ENCODE results near the gene AKAP8L. TPM values are rescaled to one million over a fixed set of nuclear protein-coding genes. Genes with fewer than 3 reads are reported as not detected.

Gene AKAP8L
- total RNA-seq, 2 experiments from 2014 or later, result 127 to 140 TPM

DNA sequence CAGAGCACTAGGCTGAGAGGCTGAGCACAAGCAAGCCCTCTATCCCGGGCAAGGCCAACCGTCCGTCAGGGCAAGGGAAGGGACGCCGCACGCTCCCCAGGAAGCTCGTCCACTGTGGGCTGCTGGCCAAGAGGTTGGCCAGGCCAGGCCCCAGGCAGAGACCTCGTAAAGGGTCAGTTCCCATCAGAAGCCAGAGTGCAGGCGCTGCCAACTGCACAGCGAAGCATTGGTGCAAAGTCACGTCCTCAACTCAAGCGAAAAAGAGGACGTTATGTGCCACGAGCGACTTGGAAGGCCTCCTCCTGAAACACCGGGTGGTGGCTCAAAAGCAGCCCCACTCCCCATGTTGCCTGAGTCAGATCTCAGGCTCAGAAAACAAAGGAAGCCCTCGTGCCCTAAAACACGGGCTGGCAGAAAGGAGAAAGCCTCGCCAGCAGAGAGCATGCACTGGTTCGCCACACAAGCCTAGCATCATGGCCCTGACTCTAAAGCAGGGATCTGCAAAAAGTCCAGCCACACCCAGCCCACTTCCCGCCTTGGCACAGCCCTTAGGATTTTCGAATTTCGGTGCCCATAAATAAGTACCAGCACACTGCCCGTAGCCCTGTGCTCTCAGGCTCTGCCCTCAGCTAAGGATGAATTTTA, 43.9 kb downstream of the AKAP8L start:
- H3K27ac Mint-ChIP-seq, result no peak overlapping the region

GRCh38 chr19:15374105-15374651, 44.6 kb downstream of the AKAP8L start:
- Mint-ChIP-seq H3K9me3 (no peaks in the 10 kb centered on the region), H3K27ac (no peak overlapping the region), H3K4me3 (no peak overlapping the region), H3K4me1 (ENCODE audit: low read depth) (peaks cover 37% of the 10 kb centered on the region), H3K36me3 (ENCODE audit: low read depth) (peaks cover 21% of the 10 kb centered on the region), H3K27me3 (ENCODE audit: low read depth) (no peaks in the 10 kb centered on the region)
- CTCF ChIA-PET, result no interaction called here
- intact Hi-C loops (cut with micrococcal nuclease), result loop anchor here (10.0 kb wide), 1 partner anchor 199 kb away; no protein-coding TSS in a partner anchor
- DNase-seq, result no peak

More for the DNA sequence above, 43.9 kb downstream of the AKAP8L start:
- no peak for DNase-seq
- Mint-ChIP-seq H3K4me3 (no peak overlapping the region), H3K36me3 (ENCODE audit: low read depth) (peaks cover 21% of the 10 kb centered on the region), H3K4me1 (ENCODE audit: low read depth) (peaks cover 37% of the 10 kb centered on the region), H3K9me3 (no peaks in the 10 kb centered on the region), H3K27me3 (ENCODE audit: low read depth) (no peaks in the 10 kb centered on the region)
- intact Hi-C loops (cut with micrococcal nuclease), result loop anchor here (5.0 to 10.0 kb wide), 2 partner anchors 200 to 683 kb away; partner anchors contain the start of gene ZNF333
- CTCF ChIA-PET, result no interaction called here

DNA sequence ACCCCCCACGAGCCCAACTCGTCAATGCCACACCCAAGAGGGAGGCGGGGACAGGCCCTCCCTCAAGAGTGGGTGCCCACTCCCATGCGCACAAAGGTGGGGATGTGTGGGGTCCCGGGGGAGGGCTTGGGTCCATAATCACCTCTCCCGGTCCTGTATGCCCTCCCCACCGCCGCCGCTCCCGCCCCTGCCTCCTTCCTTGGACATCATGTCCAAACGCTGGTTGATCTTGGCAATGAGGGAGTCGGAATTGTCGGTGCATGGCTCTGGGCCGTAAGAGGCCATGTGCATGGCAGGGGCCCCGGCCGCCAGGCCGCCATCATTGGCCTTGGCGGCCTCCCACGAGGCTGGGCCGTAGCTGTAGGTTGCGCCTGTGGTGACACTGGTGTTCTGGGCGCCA, 45.1 kb downstream of the AKAP8L start:
- CTCF ChIA-PET, result no interaction called here
- peaks cover 25% of the 10 kb centered on the region for H3K36me3 Mint-ChIP-seq (ENCODE audit: low read depth)
- no peak overlapping the region for H3K4me3 Mint-ChIP-seq

DNA sequence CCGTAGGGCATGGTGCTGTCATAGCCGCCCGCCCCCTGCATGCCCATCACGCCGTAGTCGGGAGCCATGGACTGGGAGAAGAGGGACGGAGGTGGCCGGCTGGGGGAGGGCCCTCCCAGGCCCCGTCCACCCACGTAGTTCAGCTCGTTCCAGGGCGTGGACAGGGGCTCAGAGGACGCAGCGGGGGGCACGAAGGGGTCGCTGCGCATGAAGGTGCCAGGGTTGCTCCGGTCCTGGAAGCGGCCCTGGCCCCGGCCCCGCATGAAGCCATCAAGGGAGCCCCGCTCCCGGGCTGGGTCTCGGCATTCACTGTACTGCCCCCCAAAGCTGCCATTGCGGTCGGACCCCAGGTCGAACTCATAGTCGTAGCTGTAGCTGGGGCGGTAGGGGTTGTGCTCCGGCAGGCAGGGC, 45.9 kb downstream of the AKAP8L start:
- no peaks in the 10 kb centered on the region for H3K27me3 Mint-ChIP-seq (ENCODE audit: low read depth)
- no peak overlapping the region for H3K27ac Mint-ChIP-seq

More for the DNA sequence above, 45.1 kb downstream of the AKAP8L start:
- Mint-ChIP-seq H3K27ac (no peak overlapping the region), H3K27me3 (ENCODE audit: low read depth) (no peaks in the 10 kb centered on the region), H3K4me1 (ENCODE audit: low read depth) (peaks cover 37% of the 10 kb centered on the region), H3K9me3 (no peaks in the 10 kb centered on the region)
- DNase-seq, result no peak
- intact Hi-C loops (cut with micrococcal nuclease), result loop anchor here (10.0 kb wide), 1 partner anchor 199 kb away; no protein-coding TSS in a partner anchor

GRCh38 chr19:15372470-15372869, 46.3 kb downstream of the AKAP8L start:
- H3K27me3 Mint-ChIP-seq (ENCODE audit: low read depth), result no peaks in the 10 kb centered on the region
- no peak for DNase-seq
- H3K4me1 Mint-ChIP-seq (ENCODE audit: low read depth), result peaks cover 27% of the 10 kb centered on the region
- intact Hi-C loops (cut with micrococcal nuclease), result loop anchor here (10.0 kb wide), 1 partner anchor 198 kb away; no protein-coding TSS in a partner anchor
- H3K9me3 Mint-ChIP-seq, result no peaks in the 10 kb centered on the region
- CTCF ChIA-PET, result no interaction called here
- peaks cover 25% of the 10 kb centered on the region for H3K36me3 Mint-ChIP-seq (ENCODE audit: low read depth)
- no peak overlapping the region for H3K27ac Mint-ChIP-seq
- no peak overlapping the region for H3K4me3 Mint-ChIP-seq

More for the DNA sequence above, 45.9 kb downstream of the AKAP8L start:
- H3K9me3 Mint-ChIP-seq, result no peaks in the 10 kb centered on the region
- peaks cover 22% of the 10 kb centered on the region for H3K36me3 Mint-ChIP-seq (ENCODE audit: low read depth)
- peaks cover 32% of the 10 kb centered on the region for H3K4me1 Mint-ChIP-seq (ENCODE audit: low read depth)
- H3K4me3 Mint-ChIP-seq, result no peak overlapping the region
- CTCF ChIA-PET, result no interaction called here
- intact Hi-C loops (cut with micrococcal nuclease), result loop anchor here (10.0 kb wide), 1 partner anchor 198 kb away; no protein-coding TSS in a partner anchor
- DNase-seq, result no peak

DNA sequence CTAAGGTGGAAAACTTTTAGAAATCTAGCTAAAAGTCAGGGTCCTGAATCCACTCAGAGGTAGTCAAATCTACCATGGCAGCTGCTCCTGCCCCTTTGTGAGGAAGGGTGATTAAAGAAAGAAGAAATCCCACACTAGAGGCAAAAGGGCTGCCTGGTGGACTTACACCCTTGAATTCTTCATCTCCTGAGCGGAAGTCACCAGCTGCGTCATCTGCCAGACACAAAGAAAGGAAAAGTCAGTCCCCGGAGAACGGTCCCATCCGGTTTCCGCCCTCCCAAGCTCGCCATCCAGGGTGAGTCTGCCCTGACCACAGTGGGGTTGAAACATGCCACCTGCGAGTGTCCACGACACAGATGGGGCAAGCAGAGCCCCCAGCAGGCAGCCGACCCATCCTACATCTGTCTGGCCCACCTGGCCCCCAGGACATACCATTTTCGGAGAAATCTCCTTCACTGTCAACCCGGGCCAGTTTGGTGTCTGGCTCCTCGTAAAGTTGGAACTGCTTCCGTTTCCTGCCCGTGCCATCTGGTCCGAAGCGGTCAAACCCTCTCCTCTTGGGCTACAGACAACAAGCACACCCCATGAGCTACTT, 46.9 kb downstream of the AKAP8L start:
- Mint-ChIP-seq H3K27me3 (ENCODE audit: low read depth) (no peaks in the 10 kb centered on the region), H3K27ac (peak overlapping the region; percentile 41), H3K36me3 (ENCODE audit: low read depth) (peaks cover 25% of the 10 kb centered on the region), H3K9me3 (no peaks in the 10 kb centered on the region), H3K4me1 (ENCODE audit: low read depth) (peaks cover 23% of the 10 kb centered on the region), H3K4me3 (no peak overlapping the region)
- intact Hi-C loops (cut with micrococcal nuclease), result loop anchor here (10.0 kb wide), 1 partner anchor 197 kb away; no protein-coding TSS in a partner anchor
- no peak for DNase-seq
- CTCF ChIA-PET, result no interaction called here

- CTCF ChIA-PET, result no interaction called here
- Mint-ChIP-seq H3K27me3 (ENCODE audit: low read depth) (no peaks in the 10 kb centered on the region), H3K27ac (no peak overlapping the region), H3K4me3 (no peak overlapping the region), H3K4me1 (ENCODE audit: low read depth) (peaks cover 18% of the 10 kb centered on the region), H3K36me3 (ENCODE audit: low read depth) (peaks cover 26% of the 10 kb centered on the region), H3K9me3 (no peaks in the 10 kb centered on the region)
- DNase-seq, result no peak
- intact Hi-C loops (cut with micrococcal nuclease), result loop anchor here (10.0 kb wide), 1 partner anchor 196 kb away; no protein-coding TSS in a partner anchor
Measured at GRCh38 chr19:15371119-15371518, 47.7 kb downstream of the AKAP8L start.

DNA sequence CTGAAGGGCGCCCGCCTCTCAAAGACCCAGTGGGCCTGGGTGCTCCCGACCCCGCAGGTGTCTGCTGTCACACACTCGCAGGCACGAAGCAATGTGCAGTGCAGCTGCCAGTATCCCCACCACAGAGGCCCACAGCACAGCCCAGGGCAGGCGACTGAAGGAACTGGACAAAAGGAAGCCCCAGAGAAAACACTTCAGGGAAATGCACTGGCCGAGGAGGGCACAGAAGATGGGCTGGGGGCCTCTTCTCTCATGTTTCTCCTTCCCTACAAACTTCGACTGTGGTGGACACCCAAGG, 49.2 kb downstream of the AKAP8L start:
- peaks cover 29% of the 10 kb centered on the region for H3K36me3 Mint-ChIP-seq (ENCODE audit: low read depth)
- no peaks in the 10 kb centered on the region for H3K9me3 Mint-ChIP-seq
- peaks cover 8% of the 10 kb centered on the region for H3K4me1 Mint-ChIP-seq (ENCODE audit: low read depth)
- DNase-seq, result no peak
- peak overlapping the region; percentile 41 for H3K27ac Mint-ChIP-seq
- H3K4me3 Mint-ChIP-seq, result no peak overlapping the region
- CTCF ChIA-PET, result no interaction called here
- no peaks in the 10 kb centered on the region for H3K27me3 Mint-ChIP-seq (ENCODE audit: low read depth)
- intact Hi-C loops (cut with micrococcal nuclease), result no loop called here

DNA sequence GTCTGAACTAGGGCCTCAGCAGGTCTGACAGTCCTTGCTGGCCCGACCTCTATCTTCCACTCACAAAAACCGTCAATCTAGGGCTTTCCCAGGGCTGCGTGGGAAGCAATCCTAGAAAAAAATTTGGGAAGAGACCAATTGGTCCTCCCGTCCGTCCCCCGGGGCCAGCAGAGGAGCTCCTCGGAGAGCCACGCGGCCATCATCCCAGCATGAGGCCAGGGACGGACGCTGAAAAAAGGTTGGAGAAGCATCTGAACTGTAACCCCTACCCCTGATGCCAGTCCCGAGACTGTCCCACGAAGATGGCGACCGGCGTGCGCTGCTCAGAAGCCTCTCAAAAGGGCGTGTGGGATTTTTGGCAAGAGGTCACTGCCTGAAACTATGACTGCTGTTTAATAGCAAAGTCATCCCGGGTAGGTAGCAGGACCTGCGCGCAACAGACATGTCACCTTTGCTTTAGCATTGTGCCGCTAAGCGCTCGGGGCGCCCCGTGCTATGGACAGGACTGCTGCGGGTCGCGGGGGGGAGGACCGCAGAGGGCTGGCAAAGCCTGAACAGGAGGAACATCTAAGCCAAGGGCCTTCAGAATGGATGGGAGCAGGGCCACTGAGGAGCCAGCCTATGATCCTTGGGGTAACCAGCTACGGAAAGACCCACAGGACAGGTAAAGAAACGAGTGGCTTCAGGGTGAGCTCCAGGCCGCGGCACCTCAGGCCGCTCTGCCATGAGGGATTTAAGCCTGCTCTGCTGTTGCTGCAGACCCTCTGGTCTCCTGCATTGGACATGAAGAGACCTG, 49.8 kb downstream of the AKAP8L start:
- intact Hi-C loops (cut with micrococcal nuclease), result no loop called here
- peaks cover 29% of the 10 kb centered on the region for H3K36me3 Mint-ChIP-seq (ENCODE audit: low read depth)

GRCh38 chr19:15368051-15368632, 50.6 kb downstream of the AKAP8L start:
- Mint-ChIP-seq H3K27me3 (ENCODE audit: low read depth) (no peaks in the 10 kb centered on the region), H3K4me3 (no peak overlapping the region), H3K4me1 (ENCODE audit: low read depth) (peaks cover 2% of the 10 kb centered on the region), H3K9me3 (no peaks in the 10 kb centered on the region), H3K27ac (no peak overlapping the region), H3K36me3 (ENCODE audit: low read depth) (peaks cover 30% of the 10 kb centered on the region)
- intact Hi-C loops (cut with micrococcal nuclease), result no loop called here
- CTCF ChIA-PET, result interaction anchor here (0.9 kb wide), 1 partner anchor 12 kb away, joined by 3 read pairs; no protein-coding TSS in a partner anchor
- no peak for DNase-seq

More for the DNA sequence above, 49.8 kb downstream of the AKAP8L start:
- Mint-ChIP-seq H3K27me3 (ENCODE audit: low read depth) (no peaks in the 10 kb centered on the region), H3K4me3 (no peak overlapping the region), H3K9me3 (no peaks in the 10 kb centered on the region), H3K27ac (no peak overlapping the region), H3K4me1 (ENCODE audit: low read depth) (peaks cover 7% of the 10 kb centered on the region)
- CTCF ChIA-PET, result no interaction called here
- DNase-seq, result no peak

- CTCF ChIA-PET, result interaction anchor here (0.9 kb wide), 1 partner anchor 13 kb away, joined by 3 read pairs; no protein-coding TSS in a partner anchor
- no peak overlapping the region for H3K27ac Mint-ChIP-seq
- H3K36me3 Mint-ChIP-seq (ENCODE audit: low read depth), result peaks cover 28% of the 10 kb centered on the region
- H3K27me3 Mint-ChIP-seq (ENCODE audit: low read depth), result no peaks in the 10 kb centered on the region
- intact Hi-C loops (cut with micrococcal nuclease), result no loop called here
- H3K4me1 Mint-ChIP-seq (ENCODE audit: low read depth), result no peaks in the 10 kb centered on the region
- H3K9me3 Mint-ChIP-seq, result no peaks in the 10 kb centered on the region
- no peak for DNase-seq
- H3K4me3 Mint-ChIP-seq, result no peak overlapping the region
Measured at GRCh38 chr19:15367439-15367838, 51.3 kb downstream of the AKAP8L start.

- H3K27me3 Mint-ChIP-seq (ENCODE audit: low read depth), result no peaks in the 10 kb centered on the region
- H3K4me3 Mint-ChIP-seq, result no peak overlapping the region
- H3K9me3 Mint-ChIP-seq, result no peaks in the 10 kb centered on the region
- no peak overlapping the region for H3K27ac Mint-ChIP-seq
- DNase-seq, result no peak
- intact Hi-C loops (cut with micrococcal nuclease), result no loop called here
- CTCF ChIA-PET, result no interaction called here
- peaks cover 32% of the 10 kb centered on the region for H3K36me3 Mint-ChIP-seq (ENCODE audit: low read depth)
- no peaks in the 10 kb centered on the region for H3K4me1 Mint-ChIP-seq (ENCODE audit: low read depth)
Measured at GRCh38 chr19:15365264-15365663, 53.5 kb downstream of the AKAP8L start.
